AG09319 (cell line): Measurements from ENCODE around the gene STAB1.

Source experiments
- DNase-seq: peaks from one replicate; pipeline ENCODE4 v3.0.0-alpha.2; 2010; ENCODE audit warnings: low read depth; ENCODE audit errors: extremely low read depth
- CTCF ChIP-seq: IDR thresholded peaks from 2 replicates; pipeline ENCODE4 v1.5.1; 2011; ENCODE audit warnings: low read depth, mild to moderate bottlenecking, inconsistent platforms, low read length, moderate library complexity

The STAB1 gene

GRCh38 chr3:52463416-52463815 is 31.7 kb upstream of the STAB1 start:
- no peak for TF ChIP-seq CTCF
- DNase-seq, result no peak

- no peak for TF ChIP-seq CTCF
- DNase-seq, result no peak
These were observed 26.8 kb upstream of the STAB1 start for GRCh38 chr3:52468336-52468735.

GRCh38 chr3:52469001-52469400 is 26.1 kb upstream of the STAB1 start:
- no peak for TF ChIP-seq CTCF
- no peak for DNase-seq

GRCh38 chr3:52470920-52471319 is 24.2 kb upstream of the STAB1 start:
- no peak for DNase-seq
- TF ChIP-seq CTCF, result no peak

GRCh38 chr3:52471371-52472238 is 23.5 kb upstream of the STAB1 start:
- no peak for DNase-seq
- peak; percentile 63 for TF ChIP-seq CTCF

- no peak for TF ChIP-seq CTCF
- DNase-seq, result no peak
These were observed 22.7 kb upstream of the STAB1 start for GRCh38 chr3:52472239-52473000.

GRCh38 chr3:52473026-52473425 is 22.1 kb upstream of the STAB1 start:
- no peak for TF ChIP-seq CTCF
- no peak for DNase-seq
